IgD-negative memory B cell (primary cell): ENCODE data around the gene SCD. TPM values are rescaled to one million over a fixed set of nuclear protein-coding genes. Genes with fewer than 3 reads are reported as not detected.

Experiments
- H3K27ac Mint-ChIP-seq, 3 donors: one replicate each; pipeline ENCODE4 v1.8.0; 2020 to 2022; ENCODE audit warnings: mild to moderate bottlenecking in 3 of 3, mixed read lengths in 3 of 3, moderate library complexity in 1 of 3
- H3K27me3 Mint-ChIP-seq: one replicate; pipeline ENCODE4 v1.8.0; 2021; ENCODE audit warnings: mixed read lengths
- H3K36me3 Mint-ChIP-seq: one replicate; pipeline ENCODE4 v1.8.0; 2020; ENCODE audit warnings: mild to moderate bottlenecking, mixed read lengths
- H3K4me1 Mint-ChIP-seq, 3 donors: one replicate each; pipeline ENCODE4 v1.8.0; 2020 to 2022; ENCODE audit warnings: mixed read lengths in 3 of 3, mild to moderate bottlenecking in 1 of 3
- H3K4me3 Mint-ChIP-seq, 4 donors: one replicate each; pipeline ENCODE4 v1.8.0; 2020 to 2022; ENCODE audit warnings: mild to moderate bottlenecking in 4 of 4, mixed read lengths in 4 of 4, moderate library complexity in 3 of 4
- H3K9me3 Mint-ChIP-seq, 3 donors: one replicate each; pipeline ENCODE4 v1.8.0; 2020 to 2021; ENCODE audit warnings: mixed read lengths in 3 of 3, mild to moderate bottlenecking in 1 of 3
- polyA plus RNA-seq: library from polyadenylated mRNA; unstranded; fragments of 300-500 nt; fragmentation: Illumina TruSeq; gene quantifications from one replicate; pipeline ENCODE4 v1.2.3, GENCODE V29; 2021

Gene SCD
- polyA plus RNA-seq, 1 donor from 2014 or later, result 2.2 TPM

DNA sequence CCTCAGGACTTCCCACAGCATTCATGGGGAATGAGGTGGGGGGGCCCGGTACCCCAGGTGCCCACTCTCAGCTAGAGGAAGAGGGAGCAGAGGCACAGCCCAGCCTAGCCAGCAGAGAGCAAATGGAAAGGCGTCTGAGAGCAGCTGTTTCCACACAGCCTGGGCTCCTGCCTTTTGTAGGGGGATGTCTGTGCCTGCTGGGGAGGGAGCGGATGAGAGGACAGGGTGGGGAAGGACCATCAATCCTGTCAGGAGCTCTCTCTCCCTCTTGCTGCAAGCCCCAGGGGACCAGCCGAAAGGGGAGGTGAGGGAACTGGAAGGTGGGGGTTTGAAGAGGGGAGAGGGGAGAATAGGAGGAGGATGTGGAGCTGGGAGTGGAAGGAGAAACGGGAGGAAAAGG is 17.0 kb upstream of the SCD start, which contains the start of gene PKD2L1:
Gene PKD2L1 (minus strand): TSS at position 150 of the 400 bp plus-strand sequence. CDS start 125 bp downstream, at position 25.
- Mint-ChIP-seq H3K27ac (no peak within 1 kb of the TSS), H3K9me3 (peaks cover 0 to 3% (median 0%) of the 10 kb centered on the region in 3 donors), H3K36me3 (no peaks in the 10 kb centered on the region), H3K4me1 (peaks cover 15 to 20% (median 19%) of the 10 kb centered on the region in 3 donors), H3K4me3 (peak within 1 kb of the TSS in 1 of 4 donors; percentile 43), H3K27me3 (peaks cover 15% of the 10 kb centered on the region)

DNA sequence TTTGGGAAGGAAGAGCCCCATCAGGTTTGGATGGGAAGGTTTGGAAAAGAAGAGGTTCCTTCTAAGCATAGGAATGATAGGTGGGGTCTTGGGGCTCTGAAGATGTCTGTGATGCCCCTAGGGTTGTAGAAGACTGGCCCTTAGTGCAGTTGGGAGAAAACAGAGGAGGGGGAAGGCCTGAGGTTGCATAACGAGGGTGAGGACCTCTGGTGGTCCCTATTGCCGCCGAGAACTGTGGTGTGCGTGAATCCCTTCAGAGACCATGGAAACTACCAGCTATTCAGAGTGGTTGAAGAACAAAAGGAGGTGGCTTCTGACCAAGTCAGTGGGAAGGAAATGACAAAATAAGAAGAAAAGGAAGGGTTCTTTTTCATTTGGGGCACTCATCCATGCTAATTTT is 13.9 kb upstream of the SCD start:
- peaks cover 15% of the 10 kb centered on the region for H3K27me3 Mint-ChIP-seq

DNA sequence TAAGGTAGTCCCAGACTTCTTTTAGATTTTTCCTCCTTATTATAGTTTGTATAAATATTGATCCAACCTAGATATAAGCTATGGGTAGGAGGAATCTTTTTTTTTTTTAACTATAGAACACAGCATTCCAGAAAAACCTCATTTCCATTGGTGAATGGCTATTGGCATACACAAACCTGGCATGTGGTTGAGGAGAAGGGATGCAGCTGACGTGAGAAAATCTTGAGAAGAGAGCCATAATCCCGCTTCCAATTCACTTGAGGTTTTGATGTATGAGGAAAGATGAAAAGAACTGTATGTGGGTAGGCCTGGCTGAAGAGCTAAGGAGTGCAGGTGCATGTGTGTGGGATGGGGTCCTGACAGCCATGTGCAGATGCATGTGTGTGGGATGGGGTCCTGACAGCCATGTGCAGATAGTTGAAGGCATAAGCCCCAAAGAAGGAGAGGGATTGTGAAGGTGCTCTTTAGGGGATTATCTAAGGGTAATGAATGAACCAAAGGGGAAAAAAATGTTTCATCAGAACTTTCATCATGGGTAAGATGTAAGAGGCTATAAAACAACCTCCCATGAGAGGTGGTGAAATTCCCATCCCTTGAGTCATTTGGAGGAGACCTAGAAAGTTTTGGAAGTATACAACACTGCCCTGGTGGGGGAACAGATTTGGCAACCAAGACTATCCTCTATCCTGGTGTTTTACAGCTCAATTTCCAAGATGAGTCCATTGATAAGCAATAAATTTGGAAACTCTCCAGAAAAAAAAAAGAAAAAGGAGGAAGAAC is 13.2 kb upstream of the SCD start:
- Mint-ChIP-seq H3K4me3 (no peak overlapping the region), H3K27me3 (peaks cover 15% of the 10 kb centered on the region), H3K36me3 (no peaks in the 10 kb centered on the region), H3K4me1 (peaks cover 6 to 7% (median 6%) of the 10 kb centered on the region in 3 donors), H3K9me3 (peaks cover 0 to 3% (median 0%) of the 10 kb centered on the region in 3 donors), H3K27ac (no peak overlapping the region)

More for the DNA sequence above, 13.9 kb upstream of the SCD start:
- Mint-ChIP-seq H3K9me3 (peaks cover 0 to 3% (median 0%) of the 10 kb centered on the region in 3 donors), H3K4me3 (no peak overlapping the region), H3K27ac (peak overlapping the region in 1 of 3 donors; percentile 16), H3K36me3 (no peaks in the 10 kb centered on the region), H3K4me1 (peaks cover under 1 to 2% (median 2%) of the 10 kb centered on the region in 3 donors)

DNA sequence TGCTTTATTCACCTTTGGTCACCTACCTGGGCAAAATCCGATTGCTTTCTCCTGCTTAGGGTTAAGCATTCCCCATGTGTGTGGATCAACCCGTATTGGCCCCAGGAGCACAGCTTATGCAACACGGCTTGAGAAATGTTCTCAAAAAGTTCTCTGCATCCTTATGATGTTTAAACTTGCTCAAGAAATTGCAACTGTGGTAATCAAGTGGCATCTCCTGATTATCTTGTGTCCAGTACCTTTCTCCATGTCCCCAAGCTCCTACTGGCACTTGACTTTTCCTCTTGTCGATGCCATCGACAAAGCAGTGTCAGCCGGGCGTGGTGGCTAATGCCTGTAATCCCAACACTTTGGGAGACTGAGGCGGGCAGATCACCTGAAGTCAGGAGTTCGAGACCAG is 12.3 kb upstream of the SCD start:
- no peak overlapping the region for H3K27ac Mint-ChIP-seq
- peaks cover 16% of the 10 kb centered on the region for H3K27me3 Mint-ChIP-seq
- H3K4me1 Mint-ChIP-seq, result peaks cover 15 to 16% (median 15%) of the 10 kb centered on the region in 3 donors
- no peaks in the 10 kb centered on the region for H3K36me3 Mint-ChIP-seq
- H3K9me3 Mint-ChIP-seq, result peaks cover 0 to 3% (median 0%) of the 10 kb centered on the region in 3 donors
- no peak overlapping the region for H3K4me3 Mint-ChIP-seq

DNA sequence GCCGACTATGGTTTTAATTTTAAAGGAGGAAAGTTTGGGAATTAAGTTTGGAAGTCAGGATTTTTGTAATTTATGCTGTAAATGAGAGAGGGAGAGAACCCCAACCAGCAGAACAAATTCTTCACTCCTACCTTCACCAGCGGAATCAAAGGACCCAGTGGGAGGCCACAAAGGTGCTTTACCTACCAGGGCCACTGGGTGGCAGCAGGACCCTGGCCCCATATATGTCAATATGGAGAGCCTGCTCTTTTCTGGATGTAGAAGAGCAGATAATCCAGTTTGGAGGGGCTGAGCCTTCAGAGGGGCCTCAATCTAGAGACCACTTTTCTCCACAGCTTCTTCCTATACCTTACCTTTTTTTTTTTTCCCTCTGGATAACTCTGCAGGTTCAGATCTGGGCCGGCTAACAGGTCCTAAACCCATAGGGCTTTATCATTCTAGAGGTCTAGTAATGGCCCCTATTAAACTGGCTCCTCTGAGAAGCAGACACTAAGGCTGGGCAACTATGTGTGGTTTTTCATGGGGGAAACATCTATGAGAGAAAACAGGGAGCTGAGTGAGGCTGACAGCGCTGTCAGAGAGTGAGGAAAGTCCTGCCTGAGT is 8.5 kb upstream of the SCD start:
- Mint-ChIP-seq H3K9me3 (no peaks in the 10 kb centered on the region), H3K27ac (peak overlapping the region in 2 of 3 donors; percentile 0 to 22), H3K36me3 (no peaks in the 10 kb centered on the region), H3K4me1 (peaks cover 16 to 22% (median 19%) of the 10 kb centered on the region in 3 donors), H3K27me3 (peaks cover 7% of the 10 kb centered on the region), H3K4me3 (peak overlapping the region in 3 of 4 donors; percentile 33 to 91 (median 88))

DNA sequence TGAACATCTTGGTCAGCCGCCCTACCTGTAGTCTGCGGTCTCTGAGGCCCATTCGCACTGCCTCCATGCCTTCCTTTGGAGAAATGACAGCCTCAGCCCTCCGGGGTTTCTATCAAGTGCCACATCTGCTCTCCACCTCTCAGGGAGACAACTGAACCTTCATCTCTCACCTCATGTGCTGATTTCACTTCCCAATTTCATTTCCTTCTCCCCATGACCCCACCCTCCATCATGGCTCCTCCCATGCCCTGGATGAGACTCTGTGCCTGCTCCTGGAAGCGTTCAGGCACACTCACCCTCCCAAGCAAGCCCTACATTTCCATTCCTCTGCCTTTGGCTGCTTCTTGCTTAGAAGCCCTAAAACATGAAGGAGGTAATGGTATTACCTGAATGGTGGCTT is 7.8 kb upstream of the SCD start:
- Mint-ChIP-seq H3K9me3 (no peaks in the 10 kb centered on the region), H3K27ac (peak overlapping the region in 2 of 3 donors; percentile 0 to 40), H3K4me1 (peaks cover 16 to 23% (median 19%) of the 10 kb centered on the region in 3 donors), H3K4me3 (peak overlapping the region in 3 of 4 donors; percentile 5 to 91 (median 88)), H3K36me3 (no peaks in the 10 kb centered on the region), H3K27me3 (peaks cover 2% of the 10 kb centered on the region)

DNA sequence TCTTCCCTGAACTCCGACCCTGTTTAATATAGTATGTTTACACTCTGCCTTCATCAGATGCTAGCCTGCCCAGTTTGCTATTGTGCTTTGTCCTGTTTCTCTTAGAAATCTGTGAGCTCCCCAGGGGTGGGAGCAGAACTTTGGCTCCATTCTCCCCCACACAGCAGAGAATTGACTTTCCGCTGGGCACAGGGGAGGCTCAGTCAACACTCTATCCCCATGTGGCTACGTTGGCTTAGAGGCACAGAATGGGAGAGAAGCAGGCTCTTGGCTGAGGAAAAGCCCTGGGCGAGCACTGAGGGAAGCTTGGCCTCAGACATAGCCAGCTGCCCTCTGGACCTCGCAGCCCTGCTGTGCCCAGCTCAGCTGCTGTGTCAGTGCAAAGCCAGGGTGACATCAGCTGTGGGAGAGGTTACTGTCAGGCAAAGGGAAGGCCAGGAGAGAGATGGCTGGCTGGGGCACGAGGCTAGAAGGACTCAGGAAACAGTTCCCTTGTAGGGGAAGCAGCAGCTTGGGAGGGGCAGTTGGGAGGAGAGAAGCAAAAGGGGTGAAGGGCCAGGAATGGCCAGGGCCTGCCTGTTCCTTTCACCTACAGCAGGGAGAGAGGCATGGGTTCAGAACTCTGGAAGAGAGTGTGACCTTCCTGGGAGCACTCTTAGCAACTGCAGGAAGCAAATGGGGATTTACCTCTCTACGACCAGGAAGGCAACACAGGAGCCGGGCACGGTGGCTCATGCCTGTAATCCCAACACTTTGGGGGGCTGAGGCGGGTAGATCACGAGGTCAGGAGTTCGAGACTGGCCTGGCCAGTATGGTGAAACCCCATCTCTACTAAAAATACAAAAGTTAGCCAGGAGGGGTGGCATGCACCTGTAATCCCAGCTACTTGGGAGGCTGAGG is 5.8 kb upstream of the SCD start:
- Mint-ChIP-seq H3K4me3 (no peak overlapping the region), H3K27me3 (peaks cover 4% of the 10 kb centered on the region), H3K27ac (peak overlapping the region in 1 of 3 donors; percentile 71), H3K36me3 (no peaks in the 10 kb centered on the region), H3K4me1 (peaks cover 17 to 33% (median 26%) of the 10 kb centered on the region in 3 donors), H3K9me3 (no peaks in the 10 kb centered on the region)

DNA sequence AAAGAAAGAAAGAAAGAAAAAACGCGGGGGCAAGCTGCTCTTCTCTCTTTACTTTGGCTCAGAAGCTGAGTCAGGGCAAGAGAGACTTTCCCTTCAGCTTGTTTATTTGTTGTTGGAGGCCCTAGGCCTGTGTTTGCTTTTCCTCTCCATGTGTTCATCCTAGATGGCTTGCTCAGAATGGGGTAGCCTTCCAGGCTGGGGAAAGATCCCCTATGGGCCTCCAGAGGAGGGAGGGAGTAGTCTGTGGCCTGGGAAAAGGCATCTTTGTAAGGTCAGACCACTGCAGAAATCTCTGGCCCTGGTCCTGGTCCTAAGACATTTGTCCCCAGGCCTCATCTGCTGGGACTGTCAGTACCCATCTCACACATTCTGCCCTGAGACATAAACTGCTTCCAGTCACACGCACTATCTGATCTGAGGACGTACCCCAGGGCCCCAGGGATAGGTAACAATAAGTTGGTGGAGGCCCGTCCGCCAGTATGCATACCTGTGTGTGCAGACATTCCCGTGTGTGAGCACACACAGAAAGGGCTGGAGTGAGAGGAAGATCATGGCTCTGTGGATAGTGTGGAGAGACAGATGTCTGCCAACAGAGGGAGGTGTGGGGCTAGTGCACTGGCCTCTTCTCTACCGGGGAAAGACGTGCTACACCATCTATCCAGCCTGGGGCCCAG is 4.9 kb upstream of the SCD start:
- Mint-ChIP-seq H3K4me1 (peaks cover 17 to 35% (median 28%) of the 10 kb centered on the region in 3 donors), H3K36me3 (no peaks in the 10 kb centered on the region), H3K4me3 (no peak overlapping the region), H3K27ac (peak overlapping the region in 2 of 3 donors; percentile 5 to 15), H3K9me3 (no peaks in the 10 kb centered on the region), H3K27me3 (peaks cover 4% of the 10 kb centered on the region)

DNA sequence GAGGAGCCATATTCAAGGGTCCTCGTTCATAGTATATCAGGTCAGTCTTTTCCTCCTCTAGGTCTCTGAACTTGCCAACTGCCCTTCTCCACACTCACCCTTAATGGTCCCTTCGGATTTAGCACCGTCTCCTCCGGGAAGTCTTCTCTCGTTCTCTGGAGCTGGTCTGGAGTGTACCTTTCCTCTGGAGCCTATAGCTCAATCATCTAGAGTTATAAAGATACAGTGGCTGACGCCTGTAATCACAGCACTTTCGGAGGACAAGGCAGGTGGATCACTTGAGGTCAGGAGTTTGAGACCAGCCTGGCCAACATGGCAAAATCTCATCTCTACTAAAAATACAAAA is 4.4 kb upstream of the SCD start:
- Mint-ChIP-seq H3K9me3 (no peaks in the 10 kb centered on the region), H3K27ac (peak overlapping the region in 2 of 3 donors; percentile 5 to 15), H3K4me3 (no peak overlapping the region), H3K36me3 (no peaks in the 10 kb centered on the region), H3K27me3 (peaks cover 5% of the 10 kb centered on the region), H3K4me1 (peaks cover 17 to 35% (median 29%) of the 10 kb centered on the region in 3 donors)

DNA sequence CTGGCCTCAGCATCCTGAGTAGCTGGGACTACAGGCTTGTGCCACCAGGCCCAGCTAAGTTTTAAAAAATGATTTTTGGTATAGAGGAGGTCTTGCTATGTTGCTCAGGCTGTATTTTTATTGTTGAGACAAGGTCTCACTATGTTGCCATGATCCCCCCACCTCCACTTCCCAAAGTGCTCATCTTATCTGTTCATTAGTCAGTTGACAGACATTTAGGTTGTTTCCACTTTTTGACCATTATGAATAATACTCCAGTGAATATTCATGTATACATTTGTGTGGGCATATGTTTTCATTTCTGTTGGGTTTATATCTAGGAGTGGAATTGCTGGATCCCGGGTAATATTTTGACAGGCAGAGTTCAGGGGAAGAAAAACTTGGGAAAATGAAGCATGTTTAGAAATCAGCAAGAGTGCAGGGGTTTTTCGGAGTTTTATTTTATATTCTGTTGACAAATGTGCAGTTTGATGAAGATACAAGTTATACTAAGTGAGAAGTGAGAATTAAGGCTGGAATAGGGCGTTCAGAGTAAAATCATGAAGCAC is 2.7 kb upstream of the SCD start:
- H3K27ac Mint-ChIP-seq, result no peak overlapping the region
- peaks cover 11 to 29% (median 24%) of the 10 kb centered on the region in 3 donors for H3K4me1 Mint-ChIP-seq
- H3K4me3 Mint-ChIP-seq, result peak overlapping the region in 1 of 4 donors; percentile 76
- H3K36me3 Mint-ChIP-seq, result no peaks in the 10 kb centered on the region
- H3K9me3 Mint-ChIP-seq, result no peaks in the 10 kb centered on the region
- H3K27me3 Mint-ChIP-seq, result peaks cover 8% of the 10 kb centered on the region

DNA sequence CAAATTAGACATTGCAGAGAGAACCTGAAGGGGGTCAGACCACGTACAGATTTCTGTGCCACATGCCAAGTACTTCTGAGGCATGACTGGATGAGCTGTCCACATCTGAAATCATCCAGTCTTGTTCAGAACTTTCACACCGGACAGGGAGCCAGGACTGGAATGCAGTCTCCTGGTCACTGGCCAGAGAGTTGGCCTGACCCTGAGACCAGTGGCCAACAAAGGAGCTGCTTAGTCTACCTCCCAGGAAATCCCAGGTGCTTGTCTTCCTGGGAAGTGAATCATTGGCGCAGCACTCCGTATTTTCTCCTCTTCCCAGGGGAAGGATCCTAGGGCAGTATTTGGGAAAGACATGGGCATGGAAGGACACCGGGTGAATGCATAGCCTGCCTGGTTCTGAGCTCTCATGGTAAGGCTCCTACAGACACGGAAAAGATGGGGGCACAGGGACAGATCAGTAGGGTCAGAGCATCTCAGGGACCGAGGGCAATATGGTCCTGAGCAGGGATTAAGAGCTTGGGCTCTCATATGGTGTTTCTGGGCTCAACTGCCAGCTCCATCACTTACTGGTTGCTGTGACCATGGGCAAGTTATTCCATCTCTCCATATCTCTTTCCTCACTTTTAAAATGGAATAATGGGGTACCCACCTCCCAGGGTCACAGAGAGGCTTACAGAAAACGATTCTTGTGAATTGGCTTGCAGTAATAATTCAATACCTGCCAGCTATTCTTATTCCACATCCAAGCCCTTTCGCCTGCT is 1.3 kb upstream of the SCD start:
- Mint-ChIP-seq H3K9me3 (no peaks in the 10 kb centered on the region), H3K27me3 (peaks cover 8% of the 10 kb centered on the region), H3K36me3 (no peaks in the 10 kb centered on the region), H3K4me1 (peaks cover 7 to 18% (median 18%) of the 10 kb centered on the region in 3 donors), H3K4me3 (peak overlapping the region; percentile 77 to 95 (median 90)), H3K27ac (peak overlapping the region in 2 of 3 donors; percentile 39 to 61)

DNA sequence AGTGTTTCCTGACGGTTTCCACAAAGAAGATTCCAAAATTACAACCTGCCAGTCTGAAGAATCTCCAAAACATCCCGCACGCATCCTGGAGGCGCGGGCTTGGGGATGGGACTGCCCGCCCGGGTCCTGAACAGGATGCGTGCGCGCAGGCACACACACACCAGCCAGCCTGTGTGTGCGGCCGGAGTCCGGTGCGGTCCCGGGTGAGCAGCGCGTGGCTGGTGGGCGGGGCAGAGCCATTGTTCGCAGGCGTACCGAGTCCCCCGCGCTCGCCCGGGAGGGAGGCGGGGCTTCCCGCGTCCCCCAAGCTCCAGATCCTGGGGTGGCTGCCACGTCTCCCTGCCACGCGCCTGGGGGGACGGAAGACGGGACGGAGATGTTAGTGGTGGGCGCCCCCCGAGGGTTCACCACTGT is 675 bp upstream of the SCD start:
- peak overlapping the region in 2 of 3 donors; percentile 39 to 61 for H3K27ac Mint-ChIP-seq
- no peaks in the 10 kb centered on the region for H3K9me3 Mint-ChIP-seq
- H3K36me3 Mint-ChIP-seq, result no peaks in the 10 kb centered on the region
- H3K4me1 Mint-ChIP-seq, result peaks cover 7 to 18% (median 18%) of the 10 kb centered on the region in 3 donors
- H3K4me3 Mint-ChIP-seq, result peak overlapping the region; percentile 77 to 95 (median 90)
- peaks cover 8% of the 10 kb centered on the region for H3K27me3 Mint-ChIP-seq

DNA sequence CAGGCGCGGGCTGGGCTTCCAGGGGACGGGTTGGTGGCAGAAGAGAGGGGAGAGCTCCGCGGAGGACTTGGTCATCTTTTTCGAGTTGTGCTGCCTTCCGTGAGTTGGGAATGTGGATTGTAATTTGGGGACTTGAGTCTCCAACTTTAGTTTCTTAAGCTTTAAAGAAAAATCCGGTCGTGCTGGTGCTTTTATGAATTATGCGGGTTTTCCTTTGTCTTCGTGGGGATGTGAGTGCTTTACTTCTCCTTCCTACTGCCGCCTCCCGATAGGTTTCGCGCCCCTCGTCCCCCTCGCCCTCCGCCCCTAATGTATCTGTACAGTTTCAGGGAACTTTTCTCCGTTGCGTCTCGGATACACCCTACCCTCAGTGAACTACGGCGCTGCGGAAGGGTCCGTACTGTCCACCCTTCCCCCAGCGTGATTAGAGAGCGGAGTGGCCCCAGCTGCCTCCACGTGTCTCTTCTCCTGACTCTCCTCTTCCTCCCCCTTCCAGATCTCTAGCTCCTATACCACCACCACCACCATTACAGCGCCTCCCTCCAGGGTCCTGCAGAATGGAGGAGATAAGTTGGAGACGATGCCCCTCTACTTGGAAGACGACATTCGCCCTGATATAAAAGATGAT is 649 bp downstream of the SCD start:
- Mint-ChIP-seq H3K4me3 (peak overlapping the region; percentile 88 to 95 (median 92)), H3K9me3 (no peaks in the 10 kb centered on the region), H3K36me3 (peaks cover 4% of the 10 kb centered on the region), H3K4me1 (peaks cover 7 to 18% (median 18%) of the 10 kb centered on the region in 3 donors), H3K27ac (peak overlapping the region in 2 of 3 donors; percentile 1 to 71), H3K27me3 (peaks cover 8% of the 10 kb centered on the region)
